ENCODE measurements around the gene ZNF654.

ZNF654 gene

GRCh38 chr3:88123526-88123925 is 64.5 kb downstream of the ZNF654 start:
- TF ChIP-seq CTCF (IDR thresholded peaks at IDR 0.05), result no peak

GRCh38 chr3:88131695-88132094 is 72.6 kb downstream of the ZNF654 start:
- TF ChIP-seq CTCF (IDR thresholded peaks at IDR 0.05), result no peak

DNA sequence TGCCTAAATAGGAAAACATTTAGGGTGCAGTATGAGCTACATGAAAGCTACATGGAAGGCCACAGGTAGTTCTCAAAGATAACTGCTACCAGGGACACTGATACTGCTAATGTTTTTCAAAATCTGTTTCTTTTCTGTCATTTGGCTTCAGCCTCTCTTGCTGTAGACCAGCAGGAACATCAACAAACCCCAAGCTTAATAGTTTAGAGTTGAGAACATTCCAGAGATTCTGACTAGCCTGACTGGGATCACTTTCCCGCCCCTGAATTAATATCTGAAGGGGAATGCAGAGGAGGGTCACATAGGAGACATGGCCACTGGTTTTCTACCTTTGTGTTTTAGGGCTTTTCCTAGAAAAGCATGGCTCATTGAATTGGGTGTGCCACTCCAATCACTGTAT is 73.8 kb downstream of the ZNF654 start:
- no peak for TF ChIP-seq CTCF (IDR thresholded peaks at IDR 0.05)

DNA sequence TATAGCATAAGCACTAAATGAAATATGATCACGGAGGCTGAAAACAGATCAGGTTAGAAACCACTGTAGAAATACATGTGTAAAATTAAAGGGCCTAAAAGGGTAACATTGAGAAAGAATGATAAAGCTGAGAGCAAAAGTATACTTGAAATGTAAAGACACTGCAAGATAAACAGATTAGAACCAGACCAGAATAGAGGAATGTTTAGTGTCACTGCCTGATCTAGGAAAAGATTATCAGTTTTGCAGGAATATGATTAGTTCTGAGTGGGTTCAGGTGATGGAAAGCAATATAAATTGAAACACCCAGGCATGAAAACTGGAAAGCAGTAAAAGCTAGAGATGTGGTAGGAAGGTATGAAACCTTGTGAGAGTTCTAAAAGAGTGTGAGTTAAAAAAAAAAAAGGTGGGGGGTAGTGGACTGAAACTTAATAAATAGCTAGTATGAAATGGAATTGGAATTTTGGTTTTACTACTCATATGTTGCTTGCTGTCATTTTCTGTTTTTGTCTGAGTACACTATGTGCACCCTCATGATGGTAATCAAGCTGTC is 74.7 kb downstream of the ZNF654 start:
- TF ChIP-seq CTCF (IDR thresholded peaks at IDR 0.05), result no peak

DNA sequence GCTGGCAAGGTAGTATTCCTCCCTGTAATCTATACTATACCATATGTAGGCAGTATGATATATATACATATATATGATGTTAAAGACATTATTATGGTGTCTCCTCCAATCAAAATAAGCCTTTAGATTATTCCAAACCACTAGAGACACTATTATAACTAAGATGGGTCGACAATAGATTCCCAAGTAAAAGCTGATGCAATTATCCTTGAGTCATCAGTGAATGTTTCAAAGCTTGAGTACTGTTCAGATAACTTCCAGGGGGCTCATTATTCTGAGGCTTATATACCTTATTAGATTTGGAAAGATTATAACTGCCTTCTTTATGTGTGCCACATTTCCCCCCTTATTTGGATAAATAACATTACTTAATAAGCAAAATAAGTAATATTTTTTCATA is 78.8 kb downstream of the ZNF654 start:
- TF ChIP-seq CTCF (IDR thresholded peaks at IDR 0.05), result no peak

DNA sequence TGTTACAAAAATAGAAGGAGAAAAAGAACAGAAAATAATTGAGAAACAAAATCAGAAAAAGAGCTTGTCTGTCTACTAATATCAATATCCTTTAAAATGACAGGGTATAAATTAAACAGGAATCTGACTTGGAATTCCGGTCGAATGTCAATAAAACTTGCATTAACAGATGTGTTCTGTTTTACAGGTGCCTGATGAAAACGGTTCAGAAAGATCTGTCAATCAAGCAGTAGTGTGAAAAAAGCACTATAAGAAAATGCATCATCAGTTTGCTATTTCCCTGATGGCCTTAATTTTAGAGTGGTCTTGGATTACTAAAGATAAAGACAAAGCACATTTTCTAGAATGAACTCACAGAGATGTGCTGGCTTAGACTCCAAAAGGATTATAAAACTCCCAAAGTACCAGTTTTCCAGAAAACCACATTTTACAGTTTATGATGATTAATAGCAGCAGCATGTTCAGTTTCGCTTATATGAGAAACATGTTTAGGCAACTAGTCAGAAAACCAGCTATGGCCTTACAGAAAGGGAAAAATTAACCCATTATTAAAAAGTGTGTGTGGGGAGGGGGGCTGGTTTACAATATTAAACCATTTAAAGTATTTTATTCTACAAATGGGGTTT is 82.5 kb downstream of the ZNF654 start:
- TF ChIP-seq CTCF (IDR thresholded peaks at IDR 0.05), result no peak

GRCh38 chr3:88142094-88142624 is 83.1 kb downstream of the ZNF654 start:
- no peak for TF ChIP-seq CTCF (IDR thresholded peaks at IDR 0.05)

Data from LNCAP (cell line).